ENCODE measurements around the gene MAP3K6. TPM values are rescaled to one million over a fixed set of nuclear protein-coding genes. Genes with fewer than 3 reads are reported as not detected.

The MAP3K6 gene
- total RNA-seq, 1 donor from 2014 or later: 12.1 TPM

DNA sequence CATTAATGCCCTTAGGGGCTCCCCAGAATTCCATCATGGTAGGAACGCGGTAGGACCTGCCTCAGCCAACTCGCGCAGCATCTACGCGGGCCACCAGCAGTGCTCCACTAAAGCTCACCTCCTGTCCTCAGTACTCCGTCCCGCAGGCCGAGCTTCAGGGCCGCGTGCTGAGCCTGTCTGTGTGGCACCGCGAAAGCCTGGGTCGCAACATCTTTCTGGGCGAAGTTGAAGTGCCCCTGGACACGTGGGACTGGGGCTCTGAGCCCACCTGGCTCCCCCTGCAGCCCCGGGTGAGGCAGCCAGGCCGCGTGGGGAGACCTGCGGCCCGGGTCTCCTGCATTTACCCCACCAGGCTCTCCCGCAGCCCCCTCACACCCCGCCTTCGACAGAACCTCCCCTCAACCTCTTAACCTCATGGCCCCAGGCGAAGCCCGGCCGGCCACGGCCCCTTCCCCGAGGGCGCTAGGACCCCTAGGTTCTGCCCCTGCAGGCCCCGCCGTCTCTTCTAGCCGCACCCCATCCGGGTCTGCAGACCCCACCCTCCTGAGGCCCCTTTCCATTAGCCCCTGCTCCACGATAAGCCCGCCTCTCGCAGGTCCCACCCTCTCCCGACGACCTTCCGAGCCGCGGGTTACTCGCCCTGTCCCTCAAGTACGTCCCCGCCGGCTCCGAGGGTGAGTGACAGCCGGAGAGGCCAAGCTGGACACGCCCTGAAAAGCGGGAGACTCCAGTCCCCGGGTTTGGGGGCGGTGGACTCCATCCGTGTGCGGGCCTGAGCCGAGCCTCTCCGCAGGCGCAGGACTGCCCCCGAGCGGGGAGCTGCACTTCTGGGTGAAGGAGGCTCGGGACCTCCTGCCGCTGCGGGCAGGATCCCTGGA, 15.9 kb downstream of the MAP3K6 start:
- FAIRE-seq (no peak), DNase-seq (ENCODE audit: low read depth) (no peak)
- peaks cover 30% of the 10 kb centered on the region for H3K36me3 ChIP-seq (ENCODE audit: control insufficient read depth, insufficient read depth, low read length)
- TF ChIP-seq, protein P1, sequence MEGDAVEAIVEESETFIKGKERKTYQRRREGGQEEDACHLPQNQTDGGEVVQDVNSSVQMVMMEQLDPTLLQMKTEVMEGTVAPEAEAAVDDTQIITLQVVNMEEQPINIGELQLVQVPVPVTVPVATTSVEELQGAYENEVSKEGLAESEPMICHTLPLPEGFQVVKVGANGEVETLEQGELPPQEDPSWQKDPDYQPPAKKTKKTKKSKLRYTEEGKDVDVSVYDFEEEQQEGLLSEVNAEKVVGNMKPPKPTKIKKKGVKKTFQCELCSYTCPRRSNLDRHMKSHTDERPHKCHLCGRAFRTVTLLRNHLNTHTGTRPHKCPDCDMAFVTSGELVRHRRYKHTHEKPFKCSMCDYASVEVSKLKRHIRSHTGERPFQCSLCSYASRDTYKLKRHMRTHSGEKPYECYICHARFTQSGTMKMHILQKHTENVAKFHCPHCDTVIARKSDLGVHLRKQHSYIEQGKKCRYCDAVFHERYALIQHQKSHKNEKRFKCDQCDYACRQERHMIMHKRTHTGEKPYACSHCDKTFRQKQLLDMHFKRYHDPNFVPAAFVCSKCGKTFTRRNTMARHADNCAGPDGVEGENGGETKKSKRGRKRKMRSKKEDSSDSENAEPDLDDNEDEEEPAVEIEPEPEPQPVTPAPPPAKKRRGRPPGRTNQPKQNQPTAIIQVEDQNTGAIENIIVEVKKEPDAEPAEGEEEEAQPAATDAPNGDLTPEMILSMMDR (IDR thresholded peaks at IDR 0.05; ENCODE audit: insufficient read depth, low read length, severe bottlenecking): no peak
- H3K27me3 ChIP-seq (ENCODE audit: control insufficient read depth, insufficient read depth, low read length): no peaks in the 10 kb centered on the region
- no peak overlapping the region for H3K4me3 ChIP-seq (ENCODE audit: low read depth, low read length)

DNA sequence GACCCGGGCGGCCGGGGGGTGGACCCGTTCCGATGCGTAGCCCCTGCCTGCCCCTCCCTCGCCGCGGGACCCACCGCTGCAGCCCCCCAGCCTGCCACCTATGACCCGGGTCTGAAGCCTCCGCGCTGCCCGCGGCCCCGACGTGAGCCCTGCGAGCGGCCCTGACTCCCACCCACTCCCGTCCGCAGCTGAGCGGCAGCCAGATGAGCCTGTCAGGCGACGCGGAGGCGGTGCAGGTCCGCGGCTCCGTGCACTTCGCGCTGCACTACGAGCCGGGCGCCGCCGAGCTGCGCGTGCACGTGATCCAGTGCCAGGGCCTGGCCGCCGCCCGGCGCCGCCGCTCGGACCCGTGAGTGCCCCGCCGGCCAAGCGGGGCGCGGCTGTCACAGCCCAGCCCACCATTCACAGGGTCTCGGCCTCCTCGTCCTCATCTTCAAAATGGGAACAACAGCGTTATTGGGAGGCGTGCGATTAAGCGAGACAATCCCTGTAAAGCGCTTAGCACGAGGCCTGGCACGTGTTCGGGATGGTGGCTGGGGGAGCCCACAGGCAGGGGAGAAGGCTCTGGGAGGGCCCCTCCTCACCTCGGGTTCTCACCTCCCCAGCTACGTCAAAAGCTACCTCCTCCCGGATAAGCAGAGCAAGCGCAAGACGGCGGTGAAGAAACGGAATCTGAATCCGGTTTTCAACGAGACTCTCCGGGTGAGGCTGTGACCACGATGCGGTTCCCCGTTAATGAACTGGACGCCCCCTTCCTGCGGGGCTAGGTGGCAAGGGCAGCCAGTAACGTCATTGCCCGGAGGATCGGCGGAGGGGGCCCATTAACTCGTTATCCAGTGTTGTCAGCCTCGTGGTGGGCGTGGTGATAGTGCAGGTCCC, 16.7 kb downstream of the MAP3K6 start:
- DNase-seq (ENCODE audit: low read depth): peak; percentile 33
- FAIRE-seq: no peak
- Histone ChIP-seq H3K27me3 (ENCODE audit: control insufficient read depth, insufficient read depth, low read length) (no peaks in the 10 kb centered on the region), H3K4me3 (ENCODE audit: low read depth, low read length) (peak overlapping the region; percentile 5), H3K36me3 (ENCODE audit: control insufficient read depth, insufficient read depth, low read length) (peaks cover 30% of the 10 kb centered on the region)
- TF ChIP-seq, protein P1 (IDR thresholded peaks at IDR 0.05; ENCODE audit: insufficient read depth, low read length, severe bottlenecking): no peak

DNA sequence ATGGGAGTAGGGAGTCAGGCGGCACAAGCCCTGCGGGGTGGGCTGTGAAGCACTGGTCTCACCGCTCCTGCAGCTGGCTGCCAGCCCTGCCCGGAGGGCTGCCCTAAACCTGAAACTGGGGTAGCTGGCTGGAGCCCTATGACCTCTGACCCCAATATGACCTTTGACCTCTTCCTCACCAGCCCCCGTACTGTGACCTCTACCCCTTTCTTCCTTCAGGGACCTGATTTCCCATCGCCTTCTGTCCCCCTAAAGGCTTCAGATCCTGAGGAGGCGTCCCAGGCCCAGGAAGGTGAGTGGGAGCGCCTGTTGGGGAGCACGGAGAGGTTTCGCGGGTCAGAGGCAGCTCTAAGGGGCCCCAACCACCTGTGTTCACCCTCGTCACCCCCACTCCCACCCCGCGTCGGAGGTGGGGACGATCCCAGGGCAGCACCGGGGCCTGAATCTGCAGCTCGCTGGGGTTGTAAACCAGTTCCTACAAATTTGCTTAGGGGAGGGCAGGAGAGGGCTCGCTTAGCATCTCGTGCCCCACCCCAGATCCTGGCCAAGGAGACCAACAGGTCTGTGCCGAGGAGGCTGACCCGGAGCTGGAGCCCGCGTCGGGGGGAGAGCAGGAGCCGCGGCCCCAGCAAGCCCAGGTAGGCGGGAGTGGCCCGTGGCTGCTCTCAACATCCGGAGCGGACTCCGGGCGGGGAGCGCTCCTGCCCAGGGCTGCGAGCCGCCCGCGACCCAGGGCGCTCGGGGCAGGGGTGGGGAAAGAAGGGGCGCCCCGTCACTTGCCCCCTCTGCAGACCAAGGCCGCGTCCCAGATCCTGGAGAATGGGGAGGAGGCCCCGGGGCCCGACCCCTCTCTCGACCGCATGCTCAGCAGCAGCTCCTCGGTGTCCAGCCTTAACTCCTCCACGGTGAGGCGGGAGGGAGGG, 17.6 kb downstream of the MAP3K6 start:
- H3K4me3 ChIP-seq (ENCODE audit: low read depth, low read length): peak overlapping the region; percentile 5
- no peaks in the 10 kb centered on the region for H3K27me3 ChIP-seq (ENCODE audit: control insufficient read depth, insufficient read depth, low read length)
- peak; percentile 79 for DNase-seq (ENCODE audit: low read depth)
- peaks cover 33% of the 10 kb centered on the region for H3K36me3 ChIP-seq (ENCODE audit: control insufficient read depth, insufficient read depth, low read length)
- no peak for FAIRE-seq
- TF ChIP-seq, protein P1 (IDR thresholded peaks at IDR 0.05; ENCODE audit: insufficient read depth, low read length, severe bottlenecking): no peak

DNA sequence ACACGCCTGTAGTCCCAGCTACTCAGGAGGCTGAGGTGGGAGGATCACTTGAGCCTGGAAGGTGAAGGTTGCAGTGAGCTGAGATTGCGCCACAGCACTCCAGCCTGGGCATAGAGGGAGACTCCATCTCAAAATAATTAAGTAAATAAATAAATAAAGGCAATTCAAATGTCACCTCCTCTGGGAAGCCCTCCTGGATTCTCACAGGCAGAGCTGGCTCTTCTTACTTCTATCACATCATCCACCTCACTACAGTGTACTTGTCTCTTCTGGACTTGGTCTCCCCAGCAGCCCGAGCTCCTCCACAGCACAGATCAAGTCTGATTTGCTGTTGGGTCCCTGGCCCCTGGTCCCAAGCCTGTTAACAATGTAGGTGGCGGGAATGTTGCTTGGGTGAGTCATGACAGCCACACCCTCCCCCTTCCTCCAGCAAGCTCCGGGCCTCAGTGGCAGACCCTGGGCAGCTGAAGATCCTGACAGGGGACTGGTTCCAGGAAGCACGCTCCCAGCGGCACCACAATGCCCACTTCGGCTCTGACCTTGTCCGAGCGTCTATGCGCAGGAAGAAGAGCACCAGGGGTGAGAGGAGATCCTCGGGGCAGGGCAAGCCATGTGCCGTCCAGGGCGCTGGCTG, 19.7 kb downstream of the MAP3K6 start:
- Histone ChIP-seq H3K27me3 (ENCODE audit: control insufficient read depth, insufficient read depth, low read length) (no peaks in the 10 kb centered on the region), H3K36me3 (ENCODE audit: control insufficient read depth, insufficient read depth, low read length) (peaks cover 29% of the 10 kb centered on the region), H3K4me3 (ENCODE audit: low read depth, low read length) (no peak overlapping the region)
- peak; percentile 50 for DNase-seq (ENCODE audit: low read depth)
- no peak for FAIRE-seq
- TF ChIP-seq, protein P1 (IDR thresholded peaks at IDR 0.05; ENCODE audit: insufficient read depth, low read length, severe bottlenecking): no peak

DNA sequence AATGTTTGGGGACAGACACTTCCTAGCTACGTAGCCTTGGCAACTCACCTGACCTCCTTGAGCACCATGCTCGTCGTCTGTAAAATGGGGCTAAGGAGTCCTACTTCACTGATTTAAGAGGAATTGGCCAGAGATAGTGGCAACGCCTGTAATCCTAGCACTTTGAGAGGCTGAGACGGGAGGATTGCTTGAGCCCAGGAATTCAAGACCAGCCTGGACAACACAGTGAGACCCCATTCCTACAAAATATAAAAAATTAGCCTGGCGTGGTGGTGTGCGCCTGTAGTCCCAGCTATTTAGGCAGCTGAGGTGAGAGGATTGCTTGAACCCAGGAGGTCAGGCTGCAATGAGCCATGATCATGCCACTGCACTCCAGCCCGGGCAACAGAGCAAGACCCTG, 20.4 kb downstream of the MAP3K6 start:
- H3K27me3 ChIP-seq (ENCODE audit: control insufficient read depth, insufficient read depth, low read length): no peaks in the 10 kb centered on the region
- FAIRE-seq (no peak), DNase-seq (ENCODE audit: low read depth) (no peak)
- peaks cover 29% of the 10 kb centered on the region for H3K36me3 ChIP-seq (ENCODE audit: control insufficient read depth, insufficient read depth, low read length)
- TF ChIP-seq, protein P1 (IDR thresholded peaks at IDR 0.05; ENCODE audit: insufficient read depth, low read length, severe bottlenecking): no peak
- no peak overlapping the region for H3K4me3 ChIP-seq (ENCODE audit: low read depth, low read length)

Measured in bronchial epithelial cell (primary cell).